CD14-positive monocyte (primary cell): ENCODE measurements around the gene EFCAB8. TPM values are rescaled to one million over a fixed set of nuclear protein-coding genes. Genes with fewer than 3 reads are reported as not detected.

Experiments
- DNase-seq, 3 donors: peaks; one replicate each; pipeline ENCODE4 v3.0.0-alpha.2; 2011 to 2022
- H2AFZ ChIP-seq: 2 replicates; pipeline ENCODE4 v1.6.0; 2012; ENCODE audit warnings: mild to moderate bottlenecking, low read depth, low read length, inconsistent platforms; ENCODE audit not compliant: insufficient read depth, poor library complexity, severe bottlenecking
- H3K27ac ChIP-seq, 2 donors: 1 replicate in 1 of 2; 2 replicates in 1 of 2; pipeline ENCODE4 v1.5.1; 2012 to 2013; ENCODE audit warnings: low read length in 2 of 2, control low read depth in 1 of 2, inconsistent platforms in 1 of 2, low read depth in 1 of 2, mild to moderate bottlenecking in 1 of 2
- H3K27me3 ChIP-seq, 2 donors: one replicate each; pipeline versions ENCODE4 v1.6.0 to v1.6.1; 2011 to 2013; ENCODE audit warnings: low read length in 2 of 2; ENCODE audit not compliant: control insufficient read depth in 2 of 2, insufficient read depth in 2 of 2
- H3K36me3 ChIP-seq, 2 donors: replicated peaks in 1 of 2; 1 replicate in 1 of 2; 2 replicates in 1 of 2; pipeline versions ENCODE4 v1.5.1 to v1.6.1; 2012 to 2013; ENCODE audit warnings: low read length in 2 of 2, control low read depth in 1 of 2, inconsistent platforms in 1 of 2, mild to moderate bottlenecking in 1 of 2; ENCODE audit not compliant: insufficient read depth in 2 of 2, control insufficient read depth in 1 of 2
- H3K4me1 ChIP-seq, 2 donors: 1 replicate in 1 of 2; 2 replicates in 1 of 2; pipeline versions ENCODE4 v1.5.1 to v1.6.1; 2012 to 2013; ENCODE audit warnings: low read length in 2 of 2, control low read depth in 1 of 2, inconsistent platforms in 1 of 2, mild to moderate bottlenecking in 1 of 2, moderate library complexity in 1 of 2; ENCODE audit not compliant: insufficient read depth in 2 of 2, control insufficient read depth in 1 of 2
- H3K4me2 ChIP-seq: replicated peaks from 2 replicates; pipeline ENCODE3; 2012; ENCODE audit warnings: low read length, moderate library complexity, mild to moderate bottlenecking; ENCODE audit not compliant: poor library complexity, severe bottlenecking; ENCODE audit errors: extremely low read depth
- H3K4me3 ChIP-seq, 3 experiments: fragments of 200-600 bp in 1 of 3; sonication (generic) in 1 of 3; replicated peaks in 1 of 3; 1 replicate in 2 of 3; 2 replicates in 1 of 3; pipeline ENCODE4 v1.5.1; 2011 to 2013; ENCODE audit warnings: low read length in 3 of 3, mild to moderate bottlenecking in 3 of 3, control low read depth in 2 of 3, low read depth in 2 of 3, inconsistent platforms in 1 of 3, moderate library complexity in 1 of 3
- H3K79me2 ChIP-seq: 2 replicates; pipeline ENCODE4 v1.6.0; 2012; ENCODE audit warnings: mild to moderate bottlenecking, control low read depth, inconsistent platforms, low read length, moderate library complexity; ENCODE audit not compliant: insufficient read depth
- H3K9ac ChIP-seq: 2 replicates; pipeline ENCODE4 v1.6.0; 2017; ENCODE audit warnings: low read length, mild to moderate bottlenecking; ENCODE audit not compliant: insufficient read depth, poor library complexity, severe bottlenecking
- H3K9me3 ChIP-seq, 2 donors: replicated peaks in 1 of 2; 1 replicate in 1 of 2; 2 replicates in 1 of 2; pipeline versions ENCODE4 v1.5.1 to v1.6.1; 2012 to 2013; ENCODE audit warnings: low read length in 2 of 2, control low read depth in 1 of 2; ENCODE audit not compliant: control insufficient read depth in 1 of 2, insufficient read depth in 1 of 2
- H4K20me1 ChIP-seq: 2 replicates; pipeline ENCODE4 v1.6.0; 2012; ENCODE audit warnings: mild to moderate bottlenecking, low read length, control low read depth, moderate library complexity; ENCODE audit not compliant: insufficient read depth
- H3K27ac Mint-ChIP-seq, 7 donors: one replicate each; pipeline ENCODE4 v1.8.0; 2020; ENCODE audit warnings: mild to moderate bottlenecking in 7 of 7, mixed read lengths in 7 of 7, moderate library complexity in 6 of 7, inconsistent platforms in 2 of 7
- H3K27me3 Mint-ChIP-seq, 3 donors: one replicate each; pipeline ENCODE4 v1.8.0; 2021 to 2022; ENCODE audit warnings: low read depth in 3 of 3, mild to moderate bottlenecking in 3 of 3, mixed read lengths in 3 of 3, moderate library complexity in 3 of 3, inconsistent platforms in 1 of 3
- H3K36me3 Mint-ChIP-seq, 2 donors: one replicate each; pipeline ENCODE4 v1.8.0; 2020; ENCODE audit warnings: mixed read lengths in 2 of 2, inconsistent platforms in 1 of 2, mild to moderate bottlenecking in 1 of 2
- H3K4me1 Mint-ChIP-seq: one replicate; pipeline ENCODE4 v1.8.0; 2020; ENCODE audit warnings: mild to moderate bottlenecking, mixed read lengths
- H3K4me3 Mint-ChIP-seq, 2 donors: one replicate each; pipeline ENCODE4 v1.8.0; 2020; ENCODE audit warnings: mild to moderate bottlenecking in 2 of 2, mixed read lengths in 2 of 2, moderate library complexity in 1 of 2
- H3K9me3 Mint-ChIP-seq, 7 donors: one replicate each; pipeline ENCODE4 v1.8.0; 2020 to 2022; ENCODE audit warnings: mixed read lengths in 7 of 7, mild to moderate bottlenecking in 6 of 7, moderate library complexity in 6 of 7, inconsistent platforms in 2 of 7
- CTCF ChIP-seq: fragments of 200-600 bp; IDR thresholded peaks from one replicate; pipeline ENCODE4 v1.8.0; 2022; ENCODE audit warnings: antibody characterized with exemption, mild to moderate bottlenecking
- WGBS: methylation state at CpG from one replicate; pipeline ENCODE4 v1.1.5; 2013; ENCODE audit warnings: missing lambda C conversion rate; ENCODE audit not compliant: insufficient coverage; 5-methylcytosine and 5-hydroxymethylcytosine counted together
- intact Hi-C, 2 donors: fragments of 100-400 bp; cut with micrococcal nuclease; formaldehyde crosslinking; loops; one replicate each; pipeline versions ENCODE4 v1.15.0 to v1.15.1; 2023
- polyA plus RNA-seq, 3 donors: library from polyadenylated mRNA; depleted of rRNA in 1 of 3; unstranded in 2 of 3; stranded (reverse) in 1 of 3; fragments of 300-500 nt in 2 of 3; fragments of >200 nt in 1 of 3; fragmentation: Illumina TruSeq in 2 of 3; gene quantifications; 1 replicate in 2 of 3; 2 replicates in 1 of 3; pipeline ENCODE4 v1.2.3, GENCODE V29; 2012 to 2021

Gene EFCAB8
- polyA plus RNA-seq, 3 donors: 0.45 TPM; not detected in 2

DNA sequence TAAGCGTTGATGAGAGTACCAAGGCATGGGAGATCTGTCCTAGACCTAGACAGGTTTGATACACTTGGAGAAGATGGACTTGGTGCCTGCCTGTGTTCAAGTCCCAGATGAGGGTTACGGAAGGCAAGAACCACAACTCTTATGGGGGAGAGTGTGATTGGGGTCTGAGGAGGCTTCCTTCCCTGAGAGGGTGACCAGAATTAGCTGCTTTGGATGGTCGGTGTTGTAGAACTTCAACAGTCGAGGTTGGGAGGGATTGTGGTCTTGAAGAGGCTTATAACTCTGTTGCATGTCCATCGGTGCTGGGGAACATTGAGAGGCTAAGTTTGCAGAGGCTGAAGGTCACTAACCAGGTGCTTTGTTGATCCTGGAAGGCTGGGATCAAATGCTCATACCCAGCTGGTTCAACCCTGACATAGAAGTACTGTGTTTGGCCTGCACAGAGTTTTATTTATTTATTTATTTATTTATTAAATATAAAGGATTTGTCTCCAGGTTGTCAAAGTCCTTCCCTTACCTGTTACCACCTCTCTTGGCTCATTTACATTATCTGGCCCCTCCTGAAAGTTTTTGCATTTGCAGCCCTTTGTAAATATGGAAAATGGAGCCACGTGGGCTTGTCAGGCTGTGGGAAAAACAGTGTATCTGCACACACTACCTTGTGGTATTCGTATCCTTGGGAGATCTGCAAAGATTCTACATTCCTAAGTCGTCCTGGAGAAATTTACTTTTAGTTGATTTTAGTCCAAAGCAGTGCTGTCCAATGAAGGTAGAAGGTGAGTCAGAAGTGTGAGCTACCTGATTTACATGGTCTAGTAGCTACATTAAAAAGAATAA, 15.8 kb upstream of the EFCAB8 start:
- no peak for DNase-seq
- Mint-ChIP-seq H3K36me3 (peaks cover 80 to 96% of the 10 kb centered on the region in 2 donors), H3K27me3 (no peaks in the 10 kb centered on the region), H3K4me3 (no peak overlapping the region), H3K27ac (peak overlapping the region in 5 of 7 donors; percentile 37 to 79 (median 68)), H3K9me3 (peaks cover 0 to 2% (median 0%) of the 10 kb centered on the region in 7 donors), H3K4me1 (no peaks in the 10 kb centered on the region)
- no peak for TF ChIP-seq CTCF
- Histone ChIP-seq H3K4me1 (no peaks in the 10 kb centered on the region), H3K36me3 (peaks cover 88 to 97% of the 10 kb centered on the region in 2 donors), H3K27ac (peak overlapping the region in 1 of 2 donors; percentile 20), H3K9me3 (no peaks in the 10 kb centered on the region), H3K27me3 (no peaks in the 10 kb centered on the region), H3K79me2 (peaks cover 59% of the 10 kb centered on the region), H4K20me1 (peaks cover 91% of the 10 kb centered on the region), H2AFZ (no peak overlapping the region), H3K4me2 (no peak overlapping the region), H3K4me3 (no peak overlapping the region), H3K9ac (no peak overlapping the region)
- intact Hi-C loops: no loop called here
- 100% methylated on average over 4 of the region's 8 CpGs for WGBS

- Mint-ChIP-seq H3K4me1 (no peaks in the 10 kb centered on the region), H3K9me3 (peaks cover 0 to 2% (median 0%) of the 10 kb centered on the region in 7 donors), H3K27me3 (peaks cover 0 to 1% (median 0%) of the 10 kb centered on the region in 3 donors), H3K36me3 (peaks cover 82 to 96% of the 10 kb centered on the region in 2 donors), H3K4me3 (no peak overlapping the region), H3K27ac (no peak overlapping the region)
- intact Hi-C loops: no loop called here
- H4K20me1 ChIP-seq: peaks cover 74% of the 10 kb centered on the region
- H3K27ac ChIP-seq: no peak overlapping the region
- DNase-seq: no peak
- H3K9me3 ChIP-seq: no peaks in the 10 kb centered on the region
- no peaks in the 10 kb centered on the region for H3K4me1 ChIP-seq
- TF ChIP-seq CTCF: no peak
- H2AFZ ChIP-seq: no peak overlapping the region
- H3K79me2 ChIP-seq: peaks cover 44% of the 10 kb centered on the region
- peaks cover 82 to 97% of the 10 kb centered on the region in 2 donors for H3K36me3 ChIP-seq
- no peak overlapping the region for H3K4me3 ChIP-seq
- H3K4me2 ChIP-seq: no peak overlapping the region
- H3K9ac ChIP-seq: no peak overlapping the region
- no peaks in the 10 kb centered on the region for H3K27me3 ChIP-seq
- WGBS: 90% methylated on average over 2 of the region's 2 CpGs
These were observed 12.9 kb upstream of the EFCAB8 start for GRCh38 chr20:32845786-32846185.
